Aorta (tissue), 5 donors: Measurements from ENCODE around the gene PTPN1. TPM values are rescaled to one million over a fixed set of nuclear protein-coding genes. Genes with fewer than 3 reads are reported as not detected.

Experiments used
- ATAC-seq: fragments of 200-7000 bp; cut with Tn5 transposase; one replicate; pipeline ENCODE4 v1.9.1; 2022; ENCODE audit warnings: moderate library complexity; ENCODE audit not compliant: low FRiP score
- DNase-seq, 2 donors: peaks; one replicate each; pipeline ENCODE4 v3.0.0-alpha.2; 2020
- H3K27ac ChIP-seq, 2 donors: one replicate each; pipeline ENCODE4 v1.5.1; 2013; ENCODE audit warnings: low read length in 2 of 2, mild to moderate bottlenecking in 2 of 2, moderate library complexity in 2 of 2, control low read depth in 1 of 2, inconsistent platforms in 1 of 2, low read depth in 1 of 2
- H3K27me3 ChIP-seq, 2 donors: one replicate each; pipeline ENCODE4 v1.6.1; 2013; ENCODE audit warnings: control low read depth in 1 of 2, low read length in 1 of 2, mild to moderate bottlenecking in 1 of 2, moderate library complexity in 1 of 2; ENCODE audit not compliant: insufficient read depth in 2 of 2, control insufficient read depth in 1 of 2
- H3K36me3 ChIP-seq, 2 donors: one replicate each; pipeline ENCODE4 v1.6.1; 2013; ENCODE audit warnings: control low read depth in 1 of 2, low read length in 1 of 2, mild to moderate bottlenecking in 1 of 2; ENCODE audit not compliant: insufficient read depth in 2 of 2, control insufficient read depth in 1 of 2
- H3K4me1 ChIP-seq, 2 donors: one replicate each; pipeline ENCODE4 v1.6.1; 2013; ENCODE audit warnings: low read length in 2 of 2, control low read depth in 1 of 2, mild to moderate bottlenecking in 1 of 2, moderate library complexity in 1 of 2; ENCODE audit not compliant: insufficient read depth in 2 of 2, control insufficient read depth in 1 of 2
- H3K4me3 ChIP-seq, 2 donors: one replicate each; pipeline ENCODE4 v1.5.1; 2013; ENCODE audit warnings: low read length in 2 of 2, control low read depth in 1 of 2, mild to moderate bottlenecking in 1 of 2
- H3K9me3 ChIP-seq: one replicate; pipeline ENCODE4 v1.6.1; 2013; ENCODE audit warnings: mild to moderate bottlenecking, low read length; ENCODE audit not compliant: control insufficient read depth
- WGBS, 2 donors: extraction: QIAGEN DNeasy Blood & Tissue Kit; methylation state at CpG; one replicate each; pipeline ENCODE4 v1.1.7; 2013; 5-methylcytosine and 5-hydroxymethylcytosine counted together
- intact Hi-C, 2 donors: fragments of 100-400 bp; cut with DNase I; formaldehyde crosslinking; loops; one replicate each; pipeline versions ENCODE4 v1.14.2 to v1.15.0; 2022
- microRNA-seq, 2 donors: library from miRNA; unstranded; fragments of <30 nt; microRNA quantifications; one replicate each; pipeline ENCODE4 v1.2.0, GENCODE V29; 2020
- polyA plus RNA-seq, 2 donors: library from polyadenylated mRNA; stranded (reverse); fragments of 200-250 nt; gene quantifications; one replicate each; pipeline ENCODE4 v1.2.3, GENCODE V29; 2013
- total RNA-seq, 2 donors: library from RNA; stranded (reverse); fragmentation: NEBNext Ultra II Directional; extraction: Animal tissue kit (Norgen Biotek cat#: 25700); gene quantifications; one replicate each; pipeline ENCODE4 v1.2.1, GENCODE V29; 2021
- donor health status: healthy with polysubstance abuse.
- donor health status: Bipolar disorder and iron deficiency.
- donor health status: DM: no; HTN: no; CAD: no.
- donor health status: DM: no; HTN: no; CAD: no.
- donor health status: DM: yes; HTN: yes; CAD: no.

Gene PTPN1
- total and polyA plus RNA-seq, 4 donors: 17.7 to 51.6 (median 25.5) TPM

- ATAC-seq: no peak
- no peak for DNase-seq
- 71 to 73% methylated on average over 6 of the region's 6 CpGs for WGBS, 2 donors
- Histone ChIP-seq H3K4me3 (no peak overlapping the region), H3K36me3 (no peaks in the 10 kb centered on the region), H3K27me3 (no peaks in the 10 kb centered on the region), H3K4me1 (no peaks in the 10 kb centered on the region), H3K27ac (no peak overlapping the region), H3K9me3 (no peaks in the 10 kb centered on the region)
- intact Hi-C loops: no loop called here
Observed at GRCh38 chr20:50634191-50634590, 124.0 kb downstream of the PTPN1 start.

Small RNA genes within 50 kb of the gene (microRNA-seq; reads per million reads assigned to microRNA genes)
- gene MIR1302-5 (0 reads per million in 2 donors), gene MIR645 (0 reads per million in 2 donors)

Other genes starting within 250 kb of the PTPN1 start
- 1 to 10 TPM; 3.4 to 8.0 TPM for gene RIPOR3, start 181.2 kb downstream of the PTPN1 start, total RNA-seq
- 1 to 10 TPM in 1 of 2 donors, under 1 TPM in 1; 0.23 to 1.1 TPM for gene RIPOR3, start 181.2 kb downstream of the PTPN1 start, polyA plus RNA-seq
- 1 to 10 TPM; 1.2 to 2.6 TPM for gene PARD6B, start 221.2 kb downstream of the PTPN1 start, total RNA-seq
- 1 to 10 TPM in 1 of 2 donors, under 1 TPM in 1; 0.92 to 2.1 TPM for gene PARD6B, start 221.2 kb downstream of the PTPN1 start, polyA plus RNA-seq